WI38 (cell line): ENCODE measurements around the gene ANXA2.
A peak's percentile ranks its signal among the peaks of the same experiment; 100 is the strongest.

Experiments used
- H3K4me3 ChIP-seq: 2 replicates; pipeline ENCODE4 v1.5.1; 2011; ENCODE audit warnings: low read depth, mild to moderate bottlenecking, control low read depth, low read length
- CTCF ChIP-seq: IDR thresholded peaks from 2 replicates; pipeline ENCODE4 v1.5.1; 2012; ENCODE audit warnings: low read depth, mild to moderate bottlenecking, control low read depth, low read length

Gene ANXA2

GRCh38 chr15:60399931-60400330 is 2.1 kb upstream of the ANXA2 start:
- no peak for TF ChIP-seq CTCF
- H3K4me3 ChIP-seq: no peak overlapping the region

GRCh38 chr15:60399246-60399915 is 1.6 kb upstream of the ANXA2 start:
- H3K4me3 ChIP-seq: peak overlapping the region; percentile 53
- no peak for TF ChIP-seq CTCF

GRCh38 chr15:60396958-60397771 is 621 bp downstream of the ANXA2 start:
- H3K4me3 ChIP-seq: peak overlapping the region; percentile 96
- no peak for TF ChIP-seq CTCF

GRCh38 chr15:60396560-60396957 is 1.2 kb downstream of the ANXA2 start:
- TF ChIP-seq CTCF: no peak
- peak overlapping the region; percentile 96 for H3K4me3 ChIP-seq

GRCh38 chr15:60396100-60396499 is 1.7 kb downstream of the ANXA2 start:
- TF ChIP-seq CTCF: no peak
- peak overlapping the region; percentile 96 for H3K4me3 ChIP-seq

GRCh38 chr15:60395276-60396011 is 2.3 kb downstream of the ANXA2 start:
- peak overlapping the region; percentile 96 for H3K4me3 ChIP-seq
- no peak for TF ChIP-seq CTCF
